ENCODE measurements around the gene TMEM184A.

Gene TMEM184A

DNA sequence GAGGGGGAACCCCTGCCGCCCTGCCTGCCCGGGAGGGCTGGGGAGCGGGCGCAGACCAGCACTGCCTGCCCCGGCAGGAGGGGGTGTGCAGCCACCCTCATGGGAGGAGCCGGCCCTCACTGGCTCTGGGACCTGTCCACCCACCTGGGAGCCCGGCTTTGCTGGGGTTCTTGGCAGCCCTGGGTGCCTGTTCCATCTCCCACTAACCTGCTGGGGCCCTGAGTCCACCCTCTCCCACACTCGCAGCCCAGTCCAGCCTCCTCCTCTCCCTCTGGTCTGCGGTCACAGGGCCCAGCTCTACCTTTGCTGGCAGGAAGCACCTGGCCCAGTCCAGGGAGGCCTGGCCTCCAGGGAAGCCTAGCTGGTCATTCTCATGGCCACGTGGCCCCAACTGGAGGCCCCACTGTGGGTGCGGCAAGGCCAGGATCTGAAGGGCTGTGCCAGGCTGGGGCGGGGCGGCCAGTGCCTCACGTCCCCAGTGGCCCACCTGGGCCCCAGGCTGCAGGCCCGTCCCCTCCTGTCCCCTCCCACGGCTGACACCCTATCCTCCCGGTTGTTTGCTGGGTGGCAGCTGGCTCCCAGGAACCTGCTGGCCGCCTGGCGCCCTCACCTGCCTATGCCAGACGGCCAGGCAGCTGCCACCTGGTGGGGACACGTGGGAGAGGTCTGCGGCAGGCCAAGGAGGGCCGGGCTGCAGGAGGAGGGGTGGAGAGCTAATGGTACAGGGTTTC lies at the start of gene TMEM184A:
TMEM184A (minus strand) TSS at position 393 of the 731 bp plus-strand sequence. CDS start 721 bp downstream, outside the sequence.
- DNase-seq: peak; percentile 67

DNA sequence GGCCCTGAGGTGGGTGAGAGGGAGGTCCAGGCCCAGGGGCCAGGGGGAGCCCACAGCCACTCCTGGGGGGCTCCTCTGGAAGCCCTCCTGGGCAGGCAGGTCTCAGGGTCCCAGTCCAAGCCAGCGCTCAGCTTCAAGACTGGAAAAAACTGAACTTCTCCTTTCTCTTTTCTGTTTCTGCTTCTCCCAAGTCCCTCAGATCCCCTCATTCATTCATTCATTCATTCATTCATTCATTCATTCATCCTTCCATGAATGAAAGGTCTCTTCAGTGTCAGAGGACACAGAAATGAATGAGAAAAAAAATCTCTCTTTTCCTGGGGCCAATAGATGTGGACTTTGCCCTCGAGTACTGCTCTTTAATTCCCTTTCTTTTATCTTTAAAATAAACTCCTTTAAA lies 48.4 kb upstream of the TMEM184A start:
- no peak for DNase-seq

DNA sequence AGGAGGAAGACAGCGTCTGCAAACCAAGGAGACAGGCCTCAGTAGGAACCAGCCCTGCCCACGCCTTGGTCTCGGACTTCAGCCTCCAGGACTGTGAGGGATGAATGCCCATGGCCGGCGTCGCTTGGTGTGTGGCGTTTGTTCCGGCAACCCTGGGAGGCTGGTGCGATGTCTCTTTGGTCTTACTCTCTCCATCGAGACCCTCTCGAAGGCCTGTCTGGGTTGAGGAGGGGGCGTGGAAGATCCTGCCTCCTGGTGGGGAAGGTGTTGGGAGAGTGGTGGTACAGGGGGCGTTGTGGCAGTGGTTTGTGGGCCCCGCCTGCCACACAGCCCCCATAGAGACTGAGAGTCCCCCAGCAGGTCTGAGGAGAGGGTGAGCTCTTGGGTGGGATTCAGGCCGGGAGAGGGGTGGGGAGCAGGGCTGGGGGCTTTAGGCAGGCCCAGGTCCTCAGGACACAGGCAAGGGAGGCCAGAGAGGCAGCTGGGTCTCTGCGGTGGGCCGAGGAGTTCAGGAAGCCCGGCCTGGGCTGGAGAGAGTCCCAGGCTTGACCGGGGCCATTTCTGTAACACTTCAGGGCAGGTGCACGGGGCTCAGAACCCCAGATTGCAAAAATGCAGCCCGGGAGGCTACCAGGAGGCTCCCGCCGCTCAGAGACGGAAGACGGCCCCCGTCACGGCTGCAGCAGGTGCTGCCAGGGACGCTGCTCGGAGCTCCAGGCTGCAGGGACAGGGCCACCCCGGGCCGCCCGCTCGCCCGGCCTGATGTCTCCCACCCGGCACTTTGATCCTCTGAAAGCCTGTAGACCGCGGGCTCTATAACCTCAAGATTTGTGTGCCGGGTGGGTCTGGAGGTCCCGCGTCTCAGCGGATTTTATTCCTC lies 47.6 kb upstream of the TMEM184A start:
- DNase-seq: no peak

DNA sequence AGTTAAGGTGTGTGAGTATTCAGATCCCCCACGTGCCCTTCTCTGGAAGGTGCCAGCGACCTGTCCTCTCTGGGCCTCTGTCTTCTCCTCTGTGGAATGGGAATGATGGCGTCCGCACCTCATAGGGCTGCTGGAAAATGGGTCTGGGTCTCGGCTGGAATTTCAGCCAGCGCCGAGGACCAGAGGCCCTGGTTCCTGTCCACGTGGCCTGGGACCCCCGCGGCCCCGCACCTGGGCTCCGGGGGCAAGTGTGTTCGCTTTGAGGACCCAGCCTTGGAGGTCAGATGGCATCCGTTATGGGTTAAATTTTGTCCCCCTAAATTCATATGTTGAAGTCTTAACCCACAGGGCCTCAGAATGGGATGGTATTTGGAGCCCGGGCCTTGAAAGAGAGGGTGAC lies 46.4 kb upstream of the TMEM184A start:
- no peak for DNase-seq

DNA sequence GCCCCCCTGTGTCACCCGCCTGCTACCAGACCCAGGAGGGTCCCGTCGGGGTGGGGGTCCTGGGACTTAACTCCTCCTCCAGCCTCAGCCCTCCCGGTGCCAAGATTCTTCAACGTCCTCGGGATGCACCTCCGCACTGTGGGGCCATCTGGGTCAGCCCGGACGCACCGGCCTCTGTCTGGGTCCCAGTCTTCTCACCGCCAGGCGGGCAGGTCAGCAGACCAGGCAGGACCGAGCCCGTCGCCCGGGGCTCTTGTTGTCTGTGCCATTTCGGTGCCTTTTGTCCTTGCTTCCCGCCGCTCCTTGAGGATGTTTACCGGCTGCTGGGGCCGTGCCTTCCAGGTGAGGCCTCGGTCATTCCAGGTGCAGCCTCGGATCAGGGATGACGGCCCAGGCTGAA lies 46.0 kb upstream of the TMEM184A start:
- DNase-seq: no peak

DNA sequence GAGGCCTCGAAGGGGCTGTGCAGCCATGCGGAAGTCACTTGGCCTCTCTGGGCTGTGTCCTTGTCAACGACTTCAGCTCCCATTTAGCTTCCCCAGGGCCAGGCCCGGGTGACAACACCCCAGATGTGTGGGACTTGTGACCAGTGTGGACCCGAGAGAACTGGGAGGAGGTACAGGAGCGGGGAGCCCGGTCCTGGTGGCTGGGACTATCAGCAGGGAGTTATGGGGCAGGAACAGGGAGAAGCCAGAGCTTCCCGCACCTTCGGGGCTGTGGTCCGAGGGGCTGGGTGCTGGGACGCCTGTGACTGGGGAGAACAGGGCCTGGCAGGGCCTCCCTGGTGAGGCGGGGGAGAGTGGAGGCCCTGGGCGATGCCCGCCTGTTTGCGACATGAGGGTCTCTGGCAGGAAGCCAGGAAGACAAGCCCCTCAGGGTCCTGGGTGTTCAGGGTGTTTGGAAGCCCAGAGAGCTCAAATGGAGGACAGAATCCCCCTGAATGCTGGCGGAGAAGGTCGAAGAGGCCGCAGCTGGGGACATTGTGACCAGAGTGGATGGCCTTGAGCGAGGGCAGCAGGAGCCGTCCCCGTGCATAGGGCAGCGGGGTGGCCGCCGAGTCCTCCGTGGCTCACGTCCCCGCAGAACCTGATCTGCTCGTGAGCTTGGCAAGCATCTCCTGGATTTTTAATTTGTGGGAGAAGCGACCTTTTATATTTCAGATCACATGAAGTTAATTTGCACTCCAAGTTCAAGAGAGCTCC lies 43.8 kb upstream of the TMEM184A start:
- no peak for DNase-seq

DNA sequence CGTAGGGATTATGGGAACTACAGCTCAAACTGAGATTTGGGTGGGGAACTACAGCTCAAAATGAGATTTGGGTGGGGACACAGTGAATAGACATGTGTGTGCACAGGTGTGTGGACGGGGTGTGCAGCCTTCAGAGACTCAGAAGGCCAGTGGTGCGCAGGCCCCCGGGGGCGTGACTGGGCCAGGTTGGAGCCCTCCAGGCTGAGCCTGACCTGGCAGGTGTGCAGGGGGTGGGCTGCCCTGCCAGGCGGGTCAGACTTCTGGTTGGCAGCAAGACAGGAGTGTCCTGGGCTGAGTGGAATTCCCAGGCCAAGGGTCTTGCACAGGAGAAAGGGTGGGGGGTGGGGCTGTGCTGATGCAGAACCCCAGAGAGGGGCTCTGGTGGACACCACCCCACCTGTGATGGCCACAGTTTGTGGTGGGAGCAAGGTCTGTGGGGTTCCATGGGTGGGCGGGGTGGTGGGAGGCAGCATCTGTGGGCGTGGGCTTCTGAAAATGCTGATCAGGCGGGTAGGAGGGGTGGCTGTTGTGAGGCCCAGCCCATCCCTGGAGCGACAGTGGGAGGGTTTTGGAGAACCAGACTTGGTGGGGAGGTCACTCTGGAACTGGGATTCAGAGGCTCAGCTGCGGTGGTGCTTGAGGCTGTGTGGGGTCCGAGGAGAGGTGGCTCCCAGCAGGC lies 43.1 kb upstream of the TMEM184A start:
- DNase-seq: no peak

DNA sequence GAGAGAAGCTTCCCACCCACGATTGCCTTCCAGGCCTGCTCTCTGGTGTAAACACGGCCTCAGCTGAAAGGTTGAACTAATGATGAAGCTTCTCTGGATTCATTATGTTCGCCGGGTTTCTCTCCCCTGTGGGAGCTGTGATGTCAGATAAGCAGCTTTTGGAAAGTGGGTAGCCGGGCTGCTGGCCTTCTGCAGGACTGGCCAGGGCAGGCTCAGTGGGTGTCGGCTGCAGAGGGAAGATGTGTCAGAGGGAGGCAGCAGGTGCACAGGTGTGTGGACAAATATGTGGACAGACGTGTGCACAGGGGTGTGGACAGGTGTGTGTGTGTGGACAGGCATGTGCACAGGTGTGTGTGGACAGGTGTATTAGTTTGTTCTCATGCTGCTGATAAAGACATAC lies 42.3 kb upstream of the TMEM184A start:
- DNase-seq: no peak

DNA sequence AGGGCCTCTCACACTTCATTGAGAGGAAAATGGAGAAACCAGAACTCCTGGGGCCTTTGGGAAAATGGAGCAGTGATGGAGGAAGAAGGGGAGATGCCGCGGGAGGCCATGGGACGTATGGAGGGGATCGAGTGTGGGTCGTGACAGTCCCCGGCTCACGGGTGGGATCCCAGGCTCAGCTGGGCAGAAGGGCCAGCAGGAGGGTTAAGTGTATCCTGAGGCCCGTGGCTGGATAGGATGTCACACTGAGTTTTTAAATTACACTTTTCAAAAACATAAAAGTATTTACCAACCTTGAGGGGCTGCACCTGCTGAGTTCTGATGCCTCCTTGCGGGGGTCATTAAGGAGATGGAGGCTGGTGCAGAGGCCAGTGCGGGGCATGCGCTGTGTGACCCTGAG lies 41.8 kb upstream of the TMEM184A start:
- no peak for DNase-seq

DNA sequence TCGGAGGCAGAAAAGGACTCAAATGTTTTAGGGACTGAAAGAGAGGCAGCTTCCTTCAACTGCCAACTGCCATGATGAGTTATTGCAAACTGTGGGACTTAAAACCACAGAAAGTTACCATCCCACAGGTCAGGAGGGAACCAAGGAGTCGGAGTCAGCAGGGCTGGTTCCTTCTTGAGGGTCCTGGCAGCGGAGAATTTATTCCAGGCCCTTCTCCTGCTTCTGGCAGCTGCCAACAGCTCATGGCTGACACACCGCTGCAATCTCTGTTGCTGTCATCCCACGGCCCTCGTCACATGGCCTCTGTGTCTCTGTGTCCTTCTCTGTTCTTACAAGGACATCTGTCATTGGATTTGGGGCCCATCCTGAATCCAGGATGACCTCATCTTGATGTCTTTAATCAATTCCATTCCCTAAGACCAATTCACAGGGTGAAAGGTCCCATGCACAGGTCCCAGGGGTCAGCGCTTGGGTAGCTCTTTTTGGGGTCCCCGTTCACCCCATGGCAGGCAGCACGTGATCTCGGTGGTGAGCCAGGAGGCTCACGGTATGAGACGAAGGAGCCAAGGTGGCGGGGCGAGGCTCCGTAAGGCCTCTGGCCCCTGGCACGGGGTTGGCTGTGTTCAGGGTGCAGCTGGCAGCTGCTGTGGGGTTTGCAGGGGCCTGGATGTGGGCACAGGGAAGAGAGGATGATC lies 41.2 kb upstream of the TMEM184A start:
- DNase-seq: no peak

DNA sequence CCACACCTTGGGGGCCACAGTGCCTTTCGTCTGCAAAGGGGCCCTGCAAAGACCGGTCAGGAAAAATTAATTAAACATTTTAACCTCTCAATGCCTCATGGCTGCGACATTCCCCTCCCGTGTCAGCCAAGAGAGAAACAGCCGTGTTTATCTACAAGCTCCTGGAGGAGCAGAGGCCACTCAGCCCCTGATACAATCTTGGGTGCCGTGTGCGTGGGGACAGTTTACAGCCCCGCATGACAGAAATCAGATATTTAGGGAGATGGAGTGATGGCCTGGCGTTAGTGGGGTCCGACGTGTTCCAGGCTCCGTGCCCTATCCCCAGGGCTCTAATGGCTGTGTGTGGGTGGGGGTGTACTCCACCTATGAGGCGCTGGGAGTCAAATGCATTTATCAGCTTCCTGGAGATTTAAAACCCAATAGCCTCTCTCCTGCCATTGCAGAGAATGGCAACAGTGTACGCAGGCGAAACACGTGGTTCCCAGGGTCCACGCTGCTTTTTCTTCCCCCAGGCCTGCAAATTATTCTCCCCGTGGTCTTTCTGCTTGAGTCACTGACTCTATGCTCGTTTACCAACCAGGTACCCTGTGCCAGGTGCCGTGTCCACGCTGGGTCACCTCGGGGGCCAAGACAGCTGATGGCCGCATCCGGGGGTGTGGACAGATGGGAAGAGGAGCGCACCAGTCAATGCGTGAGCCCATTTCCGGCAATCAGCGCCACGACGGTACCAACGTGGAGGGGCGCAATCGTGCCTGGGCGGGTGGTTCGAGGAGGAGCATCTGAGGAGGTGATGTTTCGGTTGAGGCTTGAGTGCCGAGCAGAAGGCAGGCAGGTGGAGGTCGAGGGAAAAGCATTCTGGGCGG lies 40.4 kb upstream of the TMEM184A start:
- DNase-seq: no peak

DNA sequence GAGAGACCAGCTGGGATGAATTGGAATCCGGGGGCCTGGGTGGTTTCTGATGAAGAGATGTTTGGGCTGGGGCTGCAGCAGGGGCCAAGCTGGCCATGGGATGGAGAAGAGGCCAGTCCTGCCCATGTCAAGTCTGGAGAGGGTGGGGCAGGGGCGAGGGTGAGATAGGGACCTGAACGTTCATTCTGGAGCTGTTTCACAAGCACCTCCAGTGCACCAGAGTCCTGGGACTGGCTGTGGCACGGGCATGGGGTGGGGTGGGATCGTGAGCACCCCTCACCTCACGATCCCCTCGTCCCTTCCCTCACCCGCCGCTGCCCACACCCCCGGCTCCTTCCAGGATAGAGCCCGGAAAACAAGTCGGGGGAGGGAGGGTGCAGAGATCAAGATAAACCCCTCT lies 39.6 kb upstream of the TMEM184A start:
- DNase-seq: no peak

DNA sequence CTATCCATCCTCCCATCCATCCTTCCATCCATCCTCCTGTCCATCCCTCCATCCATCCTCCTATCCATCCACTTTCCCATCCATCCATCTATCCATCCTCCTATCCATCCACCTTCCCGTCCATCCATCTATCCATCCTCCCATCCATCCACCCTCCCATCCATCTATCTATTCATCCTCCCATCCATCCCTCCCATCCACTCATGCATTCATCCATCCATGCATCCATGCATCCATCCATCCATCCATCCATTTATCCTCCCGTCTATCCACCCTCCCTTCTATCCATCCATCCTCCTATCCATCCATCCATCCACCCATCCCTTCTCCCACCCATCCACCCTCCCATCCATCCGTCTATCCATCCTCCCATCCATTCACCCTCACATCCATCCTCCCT lies 39.0 kb upstream of the TMEM184A start:
- no peak for DNase-seq

DNA sequence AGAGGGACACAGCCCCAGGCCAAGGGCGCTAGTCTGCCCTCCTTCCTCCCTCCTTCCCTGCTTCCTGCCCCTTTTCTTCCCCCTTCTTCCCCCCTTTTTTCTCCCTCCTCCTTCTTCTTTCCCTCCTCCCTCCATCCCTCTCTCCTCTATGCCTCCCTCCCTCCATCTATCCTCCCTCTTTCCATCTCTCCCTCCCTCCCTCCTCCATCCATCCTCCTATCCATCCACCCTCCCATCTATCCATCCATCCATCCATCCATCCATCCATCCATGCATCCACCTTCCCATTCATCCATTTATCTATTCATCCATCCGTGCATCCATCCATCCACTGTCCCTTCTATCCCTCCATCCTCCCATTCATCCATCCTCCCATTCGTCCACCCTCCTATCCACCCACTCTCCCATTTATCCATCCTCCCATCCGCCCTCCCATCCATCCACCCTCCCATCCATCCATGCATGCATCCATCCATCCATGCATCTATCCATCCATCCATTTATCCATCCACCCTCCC lies 38.0 kb upstream of the TMEM184A start:
- DNase-seq: no peak

DNA sequence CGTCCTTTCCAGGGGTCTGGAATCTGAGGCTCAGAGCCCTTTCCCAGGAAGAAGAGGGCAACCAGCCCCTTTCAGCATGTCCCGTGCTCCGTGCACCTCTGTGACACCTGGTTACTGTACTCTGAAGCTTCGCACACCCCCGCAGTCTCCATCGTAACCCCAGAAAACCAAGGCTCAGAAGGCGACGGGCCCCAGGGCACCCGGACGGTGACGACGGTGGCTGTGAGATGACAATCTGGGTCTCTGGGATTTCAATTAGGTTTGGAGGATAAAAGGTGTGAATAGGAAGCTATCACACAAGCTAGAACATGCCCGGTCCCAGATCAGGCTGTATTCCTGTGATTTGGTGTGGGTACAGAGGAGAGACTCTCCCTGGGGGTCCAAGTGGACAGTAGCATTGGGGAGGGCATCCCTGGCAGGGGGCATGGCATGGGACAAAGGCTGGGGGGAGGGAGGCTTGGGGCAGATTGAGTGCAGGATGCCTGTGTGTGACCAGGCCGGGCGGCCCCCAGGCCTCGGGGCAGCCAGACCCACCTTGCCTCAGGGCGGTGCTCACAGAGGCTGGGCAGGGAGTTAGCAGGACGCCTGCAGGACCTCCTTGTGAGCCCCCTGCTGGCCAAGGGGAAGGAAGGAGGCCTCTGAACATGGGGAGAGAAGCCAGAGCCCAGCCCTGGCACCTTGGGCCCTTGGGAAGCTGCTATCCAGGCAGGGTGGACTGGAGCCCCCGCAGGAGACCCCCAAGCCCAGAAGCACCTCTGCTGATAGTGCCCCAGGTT lies 37.3 kb upstream of the TMEM184A start:
- peak; percentile 54 for DNase-seq

DNA sequence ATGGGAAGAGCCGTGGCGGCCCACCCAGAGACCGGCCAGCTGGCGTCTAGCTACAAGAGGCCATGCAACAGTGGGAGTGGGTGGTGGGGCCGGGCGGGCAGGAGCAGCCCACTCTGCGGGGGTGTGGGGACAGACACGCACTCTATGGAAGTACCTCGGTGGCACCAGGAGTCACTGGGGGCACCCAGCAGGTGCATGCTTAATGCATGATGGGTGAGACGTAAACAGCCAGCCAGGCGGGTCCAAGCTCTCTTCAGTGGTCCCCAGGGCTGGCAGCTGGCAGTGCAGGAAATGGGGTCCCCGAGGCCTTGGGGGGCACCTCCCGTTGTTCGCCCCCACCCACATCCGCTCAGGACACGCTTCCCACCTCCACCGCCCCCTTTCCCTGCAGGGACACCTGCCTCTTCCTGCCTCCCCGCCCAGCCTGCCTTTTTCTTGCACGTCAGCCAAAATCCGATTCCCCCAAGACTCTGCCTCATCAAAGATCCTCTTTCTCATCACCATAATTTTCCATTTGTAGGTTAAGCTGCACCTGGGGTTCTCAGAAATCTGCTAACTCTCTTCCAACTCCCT lies 36.4 kb upstream of the TMEM184A start:
- DNase-seq: no peak

DNA sequence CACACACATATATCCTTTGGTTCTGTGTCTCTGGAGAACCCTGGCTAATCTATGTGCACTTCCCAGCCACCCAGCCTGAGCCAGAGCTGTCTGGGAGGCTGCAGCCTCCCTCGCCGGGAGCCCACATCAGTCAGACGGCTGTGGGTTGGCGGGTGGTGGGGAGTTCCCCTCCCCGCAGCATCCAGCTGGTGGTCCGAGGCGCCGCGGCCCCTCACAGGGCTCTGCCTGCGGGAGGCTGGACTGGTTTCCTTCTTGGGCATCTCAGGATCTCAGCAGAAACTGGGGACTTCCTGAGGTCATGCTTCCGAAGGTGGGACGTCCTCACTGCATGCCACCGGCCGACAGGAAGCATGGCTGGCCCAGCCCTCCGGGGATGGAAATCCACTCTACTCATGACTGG lies 35.9 kb upstream of the TMEM184A start:
- DNase-seq: no peak

DNA sequence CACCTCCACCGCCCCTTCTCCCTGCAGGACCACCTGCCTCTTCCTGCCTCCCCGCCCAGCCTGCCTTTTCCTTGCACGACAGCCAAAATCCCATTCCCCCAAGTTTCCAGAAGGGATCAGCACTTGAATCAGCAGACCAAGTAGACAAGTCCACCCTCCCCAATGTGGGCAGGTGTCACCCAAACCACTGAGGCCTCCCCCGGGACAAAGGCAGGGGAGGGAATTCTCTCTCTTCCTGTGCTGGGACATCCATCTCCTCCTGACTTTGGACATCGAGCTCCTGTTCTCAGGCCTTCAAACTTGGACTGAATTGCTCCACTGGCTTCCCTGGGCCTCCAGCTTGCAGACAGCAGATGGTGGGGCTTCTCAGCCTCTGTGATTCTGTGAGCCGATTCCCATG lies 35.4 kb upstream of the TMEM184A start:
- DNase-seq: no peak

DNA sequence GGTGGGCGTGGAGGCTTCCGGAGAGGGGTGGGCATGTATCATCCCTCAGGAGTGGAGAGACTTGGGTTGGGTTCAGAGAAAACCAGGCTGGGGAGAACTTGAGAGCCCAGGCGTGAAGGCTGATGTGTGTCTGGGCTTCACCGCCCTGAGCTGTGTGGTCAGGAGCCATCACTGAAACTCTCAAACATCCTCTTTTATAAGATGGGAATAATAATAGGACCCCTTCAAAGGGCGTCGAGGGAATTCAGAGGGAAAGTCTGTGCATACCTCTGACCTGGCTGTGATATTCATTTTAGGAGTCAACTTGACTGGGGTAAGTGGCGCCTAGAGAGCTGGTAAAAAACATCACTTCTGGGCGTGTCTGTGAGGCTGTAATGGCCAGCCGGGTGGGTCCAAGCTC lies 34.9 kb upstream of the TMEM184A start:
- no peak for DNase-seq

DNA sequence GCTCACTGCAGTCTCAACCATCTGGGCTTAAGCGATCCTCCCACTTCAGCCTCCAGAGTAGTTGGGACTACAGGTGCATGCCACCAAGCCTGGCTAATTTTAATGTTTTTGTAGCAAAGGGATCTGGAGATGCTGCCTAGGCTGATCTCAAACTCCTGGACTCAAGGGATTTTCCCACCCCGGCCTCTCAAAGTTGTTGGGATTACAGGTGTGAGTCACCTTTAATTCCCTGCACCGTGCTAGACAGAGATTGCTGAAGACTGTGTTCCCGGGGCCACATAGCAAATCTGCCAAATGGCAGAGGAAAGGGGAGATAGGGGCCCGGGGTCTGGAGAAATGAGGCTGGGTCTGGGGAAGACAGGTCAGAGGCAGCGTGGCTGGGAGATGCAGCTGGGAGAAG lies 34.5 kb upstream of the TMEM184A start:
- DNase-seq: no peak

All from hematopoietic multipotent progenitor cell treated with erythropoietin and hydrocortisone succinate and interleukin-3 and kit ligand, for 4 days (in vitro differentiated cells).